Measurements from ENCODE around the gene CA12. TPM values are rescaled to one million over a fixed set of nuclear protein-coding genes. Genes with fewer than 3 reads are reported as not detected.
A peak's percentile ranks its signal among the peaks of the same experiment; 100 is the strongest.

CA12 gene
- total RNA-seq, 1 experiment from 2014 or later: 2.8 TPM

DNA sequence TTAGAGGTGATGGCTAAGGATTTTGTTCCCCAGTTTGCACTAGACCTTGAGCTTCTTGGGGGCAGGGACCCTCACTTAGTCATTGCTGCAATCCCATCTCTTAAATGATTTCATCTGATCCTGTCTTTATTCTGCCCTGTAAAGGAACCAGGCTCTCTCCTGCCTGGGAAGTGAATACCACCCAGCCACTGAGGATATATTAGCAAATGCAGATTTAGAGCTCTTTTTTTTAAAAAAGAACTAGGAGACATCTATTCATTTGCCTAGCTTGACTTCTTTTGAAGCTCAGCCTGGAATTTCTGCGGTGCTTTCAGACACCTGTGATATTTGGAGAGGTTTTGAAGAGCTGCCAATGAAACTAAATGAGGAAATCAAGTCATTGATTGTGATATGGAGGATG lies 41.8 kb downstream of the CA12 start:
- Mint-ChIP-seq H3K4me1 (peaks cover 54% of the 10 kb centered on the region), H3K4me3 (peak overlapping the region; percentile 44), H3K36me3 (no peaks in the 10 kb centered on the region), H3K9me3 (no peaks in the 10 kb centered on the region), H3K27ac (peak overlapping the region; percentile 77), H3K27me3 (ENCODE audit: low read depth) (no peaks in the 10 kb centered on the region; the same call in 1 of the 2 replicates)
- ChIA-PET POLR2A (interaction anchor here (0.6 to 0.8 kb wide), 3 partner anchors 27 to 63 kb away, joined by 3 to 10 read pairs (median 3); no protein-coding TSS in a partner anchor), CTCF (interaction anchor here (0.6 to 2.7 kb wide), 8 partner anchors 8 to 606 kb away, joined by 3 to 9 read pairs (median 4); partner anchors contain the start of gene USP3)
- DNase-seq (ENCODE audit: low spot score): no peak
- peak; percentile 37 for ATAC-seq
- TF ChIP-seq KAT7 (CRISPR knock-in tag; IDR thresholded peaks at IDR 0.05; ENCODE audit: borderline replicate concordance): no peak
- TF ChIP-seq, protein P1, sequence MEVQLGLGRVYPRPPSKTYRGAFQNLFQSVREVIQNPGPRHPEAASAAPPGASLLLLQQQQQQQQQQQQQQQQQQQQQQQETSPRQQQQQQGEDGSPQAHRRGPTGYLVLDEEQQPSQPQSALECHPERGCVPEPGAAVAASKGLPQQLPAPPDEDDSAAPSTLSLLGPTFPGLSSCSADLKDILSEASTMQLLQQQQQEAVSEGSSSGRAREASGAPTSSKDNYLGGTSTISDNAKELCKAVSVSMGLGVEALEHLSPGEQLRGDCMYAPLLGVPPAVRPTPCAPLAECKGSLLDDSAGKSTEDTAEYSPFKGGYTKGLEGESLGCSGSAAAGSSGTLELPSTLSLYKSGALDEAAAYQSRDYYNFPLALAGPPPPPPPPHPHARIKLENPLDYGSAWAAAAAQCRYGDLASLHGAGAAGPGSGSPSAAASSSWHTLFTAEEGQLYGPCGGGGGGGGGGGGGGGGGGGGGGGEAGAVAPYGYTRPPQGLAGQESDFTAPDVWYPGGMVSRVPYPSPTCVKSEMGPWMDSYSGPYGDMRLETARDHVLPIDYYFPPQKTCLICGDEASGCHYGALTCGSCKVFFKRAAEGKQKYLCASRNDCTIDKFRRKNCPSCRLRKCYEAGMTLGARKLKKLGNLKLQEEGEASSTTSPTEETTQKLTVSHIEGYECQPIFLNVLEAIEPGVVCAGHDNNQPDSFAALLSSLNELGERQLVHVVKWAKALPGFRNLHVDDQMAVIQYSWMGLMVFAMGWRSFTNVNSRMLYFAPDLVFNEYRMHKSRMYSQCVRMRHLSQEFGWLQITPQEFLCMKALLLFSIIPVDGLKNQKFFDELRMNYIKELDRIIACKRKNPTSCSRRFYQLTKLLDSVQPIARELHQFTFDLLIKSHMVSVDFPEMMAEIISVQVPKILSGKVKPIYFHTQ (CRISPR knock-in tag; IDR thresholded peaks at IDR 0.05): no peak
- TF ChIP-seq, protein P2, sequence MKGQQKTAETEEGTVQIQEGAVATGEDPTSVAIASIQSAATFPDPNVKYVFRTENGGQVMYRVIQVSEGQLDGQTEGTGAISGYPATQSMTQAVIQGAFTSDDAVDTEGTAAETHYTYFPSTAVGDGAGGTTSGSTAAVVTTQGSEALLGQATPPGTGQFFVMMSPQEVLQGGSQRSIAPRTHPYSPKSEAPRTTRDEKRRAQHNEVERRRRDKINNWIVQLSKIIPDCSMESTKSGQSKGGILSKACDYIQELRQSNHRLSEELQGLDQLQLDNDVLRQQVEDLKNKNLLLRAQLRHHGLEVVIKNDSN (CRISPR knock-in tag; IDR thresholded peaks at IDR 0.05): no peak
- TF ChIP-seq, protein P3, sequence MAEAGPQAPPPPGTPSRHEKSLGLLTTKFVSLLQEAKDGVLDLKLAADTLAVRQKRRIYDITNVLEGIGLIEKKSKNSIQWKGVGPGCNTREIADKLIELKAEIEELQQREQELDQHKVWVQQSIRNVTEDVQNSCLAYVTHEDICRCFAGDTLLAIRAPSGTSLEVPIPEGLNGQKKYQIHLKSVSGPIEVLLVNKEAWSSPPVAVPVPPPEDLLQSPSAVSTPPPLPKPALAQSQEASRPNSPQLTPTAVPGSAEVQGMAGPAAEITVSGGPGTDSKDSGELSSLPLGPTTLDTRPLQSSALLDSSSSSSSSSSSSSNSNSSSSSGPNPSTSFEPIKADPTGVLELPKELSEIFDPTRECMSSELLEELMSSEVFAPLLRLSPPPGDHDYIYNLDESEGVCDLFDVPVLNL (CRISPR knock-in tag; IDR thresholded peaks at IDR 0.05; ENCODE audit: borderline replicate concordance, low read depth): no peak
- no peak for TF ChIP-seq FOXJ3 (CRISPR knock-in tag; IDR thresholded peaks at IDR 0.05; ENCODE audit: borderline replicate concordance)
- no peak for TF ChIP-seq CREM (CRISPR knock-in tag; IDR thresholded peaks at IDR 0.05)
- TF ChIP-seq, protein P4, sequence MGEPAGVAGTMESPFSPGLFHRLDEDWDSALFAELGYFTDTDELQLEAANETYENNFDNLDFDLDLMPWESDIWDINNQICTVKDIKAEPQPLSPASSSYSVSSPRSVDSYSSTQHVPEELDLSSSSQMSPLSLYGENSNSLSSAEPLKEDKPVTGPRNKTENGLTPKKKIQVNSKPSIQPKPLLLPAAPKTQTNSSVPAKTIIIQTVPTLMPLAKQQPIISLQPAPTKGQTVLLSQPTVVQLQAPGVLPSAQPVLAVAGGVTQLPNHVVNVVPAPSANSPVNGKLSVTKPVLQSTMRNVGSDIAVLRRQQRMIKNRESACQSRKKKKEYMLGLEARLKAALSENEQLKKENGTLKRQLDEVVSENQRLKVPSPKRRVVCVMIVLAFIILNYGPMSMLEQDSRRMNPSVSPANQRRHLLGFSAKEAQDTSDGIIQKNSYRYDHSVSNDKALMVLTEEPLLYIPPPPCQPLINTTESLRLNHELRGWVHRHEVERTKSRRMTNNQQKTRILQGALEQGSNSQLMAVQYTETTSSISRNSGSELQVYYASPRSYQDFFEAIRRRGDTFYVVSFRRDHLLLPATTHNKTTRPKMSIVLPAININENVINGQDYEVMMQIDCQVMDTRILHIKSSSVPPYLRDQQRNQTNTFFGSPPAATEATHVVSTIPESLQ (CRISPR knock-in tag; IDR thresholded peaks at IDR 0.05): no peak
- TF ChIP-seq SOX15 (CRISPR knock-in tag; IDR thresholded peaks at IDR 0.05): no peak
- TF ChIP-seq, protein P5, sequence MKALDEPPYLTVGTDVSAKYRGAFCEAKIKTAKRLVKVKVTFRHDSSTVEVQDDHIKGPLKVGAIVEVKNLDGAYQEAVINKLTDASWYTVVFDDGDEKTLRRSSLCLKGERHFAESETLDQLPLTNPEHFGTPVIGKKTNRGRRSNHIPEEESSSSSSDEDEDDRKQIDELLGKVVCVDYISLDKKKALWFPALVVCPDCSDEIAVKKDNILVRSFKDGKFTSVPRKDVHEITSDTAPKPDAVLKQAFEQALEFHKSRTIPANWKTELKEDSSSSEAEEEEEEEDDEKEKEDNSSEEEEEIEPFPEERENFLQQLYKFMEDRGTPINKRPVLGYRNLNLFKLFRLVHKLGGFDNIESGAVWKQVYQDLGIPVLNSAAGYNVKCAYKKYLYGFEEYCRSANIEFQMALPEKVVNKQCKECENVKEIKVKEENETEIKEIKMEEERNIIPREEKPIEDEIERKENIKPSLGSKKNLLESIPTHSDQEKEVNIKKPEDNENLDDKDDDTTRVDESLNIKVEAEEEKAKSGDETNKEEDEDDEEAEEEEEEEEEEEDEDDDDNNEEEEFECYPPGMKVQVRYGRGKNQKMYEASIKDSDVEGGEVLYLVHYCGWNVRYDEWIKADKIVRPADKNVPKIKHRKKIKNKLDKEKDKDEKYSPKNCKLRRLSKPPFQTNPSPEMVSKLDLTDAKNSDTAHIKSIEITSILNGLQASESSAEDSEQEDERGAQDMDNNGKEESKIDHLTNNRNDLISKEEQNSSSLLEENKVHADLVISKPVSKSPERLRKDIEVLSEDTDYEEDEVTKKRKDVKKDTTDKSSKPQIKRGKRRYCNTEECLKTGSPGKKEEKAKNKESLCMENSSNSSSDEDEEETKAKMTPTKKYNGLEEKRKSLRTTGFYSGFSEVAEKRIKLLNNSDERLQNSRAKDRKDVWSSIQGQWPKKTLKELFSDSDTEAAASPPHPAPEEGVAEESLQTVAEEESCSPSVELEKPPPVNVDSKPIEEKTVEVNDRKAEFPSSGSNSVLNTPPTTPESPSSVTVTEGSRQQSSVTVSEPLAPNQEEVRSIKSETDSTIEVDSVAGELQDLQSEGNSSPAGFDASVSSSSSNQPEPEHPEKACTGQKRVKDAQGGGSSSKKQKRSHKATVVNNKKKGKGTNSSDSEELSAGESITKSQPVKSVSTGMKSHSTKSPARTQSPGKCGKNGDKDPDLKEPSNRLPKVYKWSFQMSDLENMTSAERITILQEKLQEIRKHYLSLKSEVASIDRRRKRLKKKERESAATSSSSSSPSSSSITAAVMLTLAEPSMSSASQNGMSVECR (CRISPR knock-in tag; IDR thresholded peaks at IDR 0.05; ENCODE audit: borderline replicate concordance): no peak
- TF ChIP-seq SP1 (CRISPR knock-in tag; conservative IDR thresholded peaks at IDR 0.05): no peak
- TF ChIP-seq FOXK1 (CRISPR knock-in tag; IDR thresholded peaks at IDR 0.05): no peak
- TF ChIP-seq JUN (CRISPR knock-in tag; IDR thresholded peaks at IDR 0.05): no peak
